GM19463 (cell line): ENCODE data around the gene NOL4L.

Source experiments
- ATAC-seq: cut with Tn5 transposase; IDR thresholded peaks from one replicate; pipeline ENCODE4 v1.9.1; 2021; ENCODE audit warnings: mild to moderate bottlenecking, moderate library complexity; ENCODE audit not compliant: unreplicated experiment

The NOL4L gene

GRCh38 chr20:32449057-32449889 is 135.9 kb downstream of the NOL4L start:
- no peak for ATAC-seq

- no peak for ATAC-seq
Measured at GRCh38 chr20:32448306-32449056, 136.7 kb downstream of the NOL4L start.

DNA sequence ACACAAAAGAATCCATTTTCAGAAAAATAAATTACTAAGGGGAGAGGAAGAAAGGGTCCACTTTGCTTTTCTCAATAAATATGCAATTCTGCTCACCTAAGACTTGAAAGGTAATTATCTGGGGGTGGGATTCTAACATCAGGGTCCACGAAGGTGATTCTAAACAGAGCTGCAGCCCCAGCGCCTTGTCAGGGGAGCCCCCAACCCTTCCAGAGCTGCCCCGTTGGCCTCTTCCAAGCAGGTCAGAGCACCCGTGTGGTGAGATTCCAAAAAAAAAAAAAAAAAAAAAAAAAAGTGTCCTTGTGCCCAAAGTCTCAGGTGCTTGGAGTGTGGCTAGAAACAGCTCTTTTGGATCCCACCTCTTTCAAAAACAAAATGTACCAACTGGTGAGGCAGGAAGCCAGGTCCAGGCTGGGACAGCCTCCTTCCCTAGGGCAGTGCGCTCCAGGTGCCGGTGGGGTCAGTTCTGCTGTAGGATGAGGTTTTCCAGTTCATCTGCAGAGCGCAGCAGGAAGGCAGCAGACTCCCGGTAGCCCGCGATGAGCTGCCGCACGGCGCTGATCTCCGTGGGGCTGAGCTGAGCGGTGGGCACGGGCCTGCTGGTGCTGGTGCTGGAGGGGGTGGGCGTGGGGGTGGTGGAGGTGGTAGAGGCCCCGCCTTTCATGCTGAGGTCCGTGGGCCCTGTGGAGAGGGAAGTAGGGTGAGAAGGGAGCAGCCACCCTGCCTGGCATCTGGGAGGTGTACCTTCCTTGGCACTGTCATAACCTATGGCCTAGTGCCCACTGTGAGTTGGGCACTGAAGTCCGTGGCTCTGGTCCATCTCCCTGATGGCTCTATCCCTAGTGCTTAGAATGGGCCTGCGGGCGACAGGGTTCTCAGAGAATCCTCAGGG is 137.8 kb downstream of the NOL4L start:
- ATAC-seq = no peak

DNA sequence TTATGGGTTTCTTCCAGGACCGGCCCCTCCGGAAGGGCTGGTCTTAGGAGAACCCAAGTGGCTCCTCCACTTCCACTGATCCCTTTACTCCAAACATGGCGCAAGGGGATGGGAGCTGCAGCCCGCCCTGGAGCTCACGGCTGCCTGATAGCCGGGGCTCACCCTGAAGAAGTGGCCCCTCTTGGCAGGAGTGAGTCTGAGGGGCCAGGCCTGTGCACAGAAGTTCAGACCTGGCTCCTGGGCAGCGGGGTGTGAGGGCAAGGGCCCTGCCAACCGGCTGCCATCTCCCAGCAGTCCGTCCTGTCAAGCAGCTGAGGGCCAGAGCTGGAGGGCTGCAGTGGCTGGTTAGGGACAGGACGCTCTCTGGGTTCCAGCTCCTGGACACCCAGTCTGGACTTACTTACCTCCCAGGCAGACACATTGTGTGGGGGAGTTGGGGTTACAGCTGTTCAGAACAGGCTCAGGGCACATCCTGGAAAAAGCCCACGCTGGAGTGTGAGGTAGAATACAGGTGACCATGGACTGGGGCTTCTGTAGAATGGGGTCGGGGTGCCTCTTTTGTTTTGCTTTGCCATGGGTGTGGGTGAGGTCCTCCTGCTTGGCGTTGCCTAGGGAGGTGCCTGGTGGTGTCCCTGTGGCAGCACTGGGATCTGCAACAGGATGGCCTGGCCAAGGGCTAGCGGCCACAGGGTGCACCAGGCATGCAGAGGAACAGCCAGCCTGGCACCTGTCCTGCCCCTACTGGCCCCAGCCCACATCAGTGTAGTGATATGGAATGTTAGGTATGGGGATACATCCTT is 138.6 kb downstream of the NOL4L start:
- ATAC-seq = no peak

DNA sequence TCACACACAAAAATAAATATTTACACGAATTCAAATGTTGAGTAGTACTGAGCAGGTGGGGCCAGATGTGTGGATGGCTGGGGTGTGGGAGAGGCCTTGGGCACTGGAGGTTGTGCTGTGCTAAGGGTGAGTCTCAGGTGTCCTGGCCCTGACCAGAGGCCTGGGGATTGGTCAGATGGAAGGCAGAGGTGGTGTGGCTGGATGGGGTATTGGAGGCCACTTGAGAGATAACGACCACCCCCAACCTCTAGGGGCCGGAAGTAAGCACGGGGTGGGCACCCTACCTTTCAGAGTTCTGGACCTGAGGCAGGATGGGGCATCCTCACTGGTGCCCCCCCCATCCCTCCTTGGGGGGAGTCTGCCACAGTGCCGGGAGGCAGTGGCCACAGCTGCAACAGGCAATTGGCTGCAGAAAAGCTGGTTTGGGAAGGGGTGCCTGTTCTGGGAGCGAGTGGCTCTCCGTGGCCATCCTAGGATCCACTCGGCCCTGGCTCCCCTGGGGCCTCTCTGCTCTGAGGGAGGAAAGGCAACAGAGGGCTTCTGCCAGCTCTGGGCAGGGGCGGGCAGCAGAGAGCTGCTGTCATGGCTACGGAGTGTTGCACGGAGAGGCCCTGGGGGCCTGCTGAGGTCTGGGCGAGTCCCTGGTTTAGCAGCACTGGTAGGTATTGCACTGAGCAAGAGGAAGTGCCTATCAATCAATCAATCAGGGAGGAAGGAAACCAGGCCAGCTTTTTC is 139.4 kb downstream of the NOL4L start:
- no peak for ATAC-seq

GRCh38 chr20:32444474-32445220 is 140.5 kb downstream of the NOL4L start:
- no peak for ATAC-seq

GRCh38 chr20:32443386-32443974 is 141.7 kb downstream of the NOL4L start:
- no peak for ATAC-seq

DNA sequence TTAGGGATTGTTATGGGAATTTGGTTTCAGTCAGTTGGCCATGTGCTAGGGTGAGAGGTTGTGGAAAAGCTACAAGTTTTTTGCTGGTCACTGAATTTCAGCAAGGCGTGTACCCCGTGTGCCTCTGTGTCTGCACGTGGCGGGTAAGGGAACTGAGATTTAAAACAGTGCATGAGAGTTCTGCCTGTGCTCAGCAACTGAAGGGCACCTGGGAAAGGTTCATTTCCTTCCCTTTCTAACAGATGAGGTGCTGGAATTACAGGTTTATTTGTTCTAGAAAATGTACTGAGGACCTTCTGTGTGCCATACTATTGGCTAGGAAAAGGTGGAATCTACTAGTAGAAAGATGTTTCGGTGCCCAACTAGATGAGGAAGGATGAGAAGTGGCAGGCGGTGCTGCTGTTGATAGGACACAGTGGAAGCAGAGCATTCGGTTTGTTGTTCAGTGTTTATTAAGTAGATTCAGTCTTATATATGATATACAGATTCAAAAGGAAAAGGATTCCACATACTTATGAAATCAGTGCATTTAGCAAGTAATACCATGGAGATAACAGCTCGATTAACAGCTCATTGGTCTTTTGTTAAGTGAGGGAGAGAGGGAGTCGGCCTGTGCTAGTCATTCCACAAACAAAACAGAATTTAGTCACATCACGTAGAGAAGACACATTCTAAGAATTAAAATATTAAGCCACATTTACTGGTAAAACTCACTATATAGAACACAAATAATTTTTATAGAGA is 142.3 kb downstream of the NOL4L start:
- ATAC-seq = no peak

GRCh38 chr20:32441638-32442037 is 143.5 kb downstream of the NOL4L start:
- no peak for ATAC-seq

GRCh38 chr20:32440758-32441078 is 144.4 kb downstream of the NOL4L start:
- no peak for ATAC-seq

- ATAC-seq = no peak
Measured at GRCh38 chr20:32440069-32440757, 144.9 kb downstream of the NOL4L start.

GRCh38 chr20:32439132-32439829 is 145.9 kb downstream of the NOL4L start:
- no peak for ATAC-seq

DNA sequence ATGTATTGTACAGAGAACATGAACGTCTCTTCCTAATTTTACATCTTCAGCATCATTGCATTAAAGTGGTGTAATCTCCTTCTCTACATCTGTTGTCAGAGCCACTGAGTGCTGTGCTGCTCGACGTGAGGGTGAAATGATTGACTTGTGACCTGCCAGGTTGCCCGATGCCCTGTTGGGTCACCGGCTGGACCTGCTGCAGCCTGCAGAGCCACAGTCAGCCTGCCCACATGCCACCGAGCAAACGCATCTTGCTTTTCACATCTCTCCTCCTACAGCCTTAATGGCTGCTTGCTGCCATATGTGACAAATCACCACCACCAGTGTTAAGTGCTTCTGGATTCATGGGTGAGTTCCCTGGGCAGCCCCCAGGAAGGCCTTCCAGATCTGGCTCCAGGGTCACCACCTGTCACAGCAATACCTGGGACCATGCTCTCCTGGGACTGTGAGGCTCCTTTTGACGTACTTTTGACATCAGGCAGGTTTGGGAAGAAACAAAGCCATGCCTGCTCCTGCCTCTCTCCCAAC is 146.7 kb downstream of the NOL4L start:
- ATAC-seq = no peak

DNA sequence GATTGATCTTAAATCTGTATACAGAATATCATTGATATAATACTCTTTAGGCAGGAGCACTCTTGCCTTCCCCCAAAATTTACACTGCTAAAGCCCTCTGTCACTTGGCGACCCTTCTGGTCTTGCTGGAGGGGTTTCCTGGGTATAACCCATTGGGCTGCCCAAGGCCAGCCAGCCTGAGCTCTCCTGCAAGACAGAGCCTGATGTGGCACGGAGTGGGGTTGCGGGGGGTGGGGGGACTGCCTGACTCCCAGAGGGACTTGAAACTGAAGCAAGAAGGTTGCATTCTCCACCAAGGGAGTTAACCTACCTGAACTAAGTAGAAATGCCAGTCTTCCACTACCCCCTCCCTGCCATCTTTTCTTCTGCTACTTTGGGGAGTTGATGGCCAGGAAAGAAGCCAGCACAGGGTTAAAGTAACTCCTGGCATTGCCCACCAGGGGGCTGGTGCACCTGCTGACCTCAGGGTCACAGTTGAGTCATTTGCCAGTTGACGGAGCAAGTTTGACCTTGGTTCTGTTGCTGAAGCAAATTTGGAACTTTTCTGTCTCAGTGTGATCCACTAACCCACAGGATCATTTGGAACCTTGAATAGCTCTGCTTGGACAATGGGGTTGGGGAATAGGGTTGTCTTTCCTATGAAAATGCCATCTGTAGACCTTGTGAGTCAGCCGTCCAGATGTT is 147.6 kb downstream of the NOL4L start:
- ATAC-seq = no peak

DNA sequence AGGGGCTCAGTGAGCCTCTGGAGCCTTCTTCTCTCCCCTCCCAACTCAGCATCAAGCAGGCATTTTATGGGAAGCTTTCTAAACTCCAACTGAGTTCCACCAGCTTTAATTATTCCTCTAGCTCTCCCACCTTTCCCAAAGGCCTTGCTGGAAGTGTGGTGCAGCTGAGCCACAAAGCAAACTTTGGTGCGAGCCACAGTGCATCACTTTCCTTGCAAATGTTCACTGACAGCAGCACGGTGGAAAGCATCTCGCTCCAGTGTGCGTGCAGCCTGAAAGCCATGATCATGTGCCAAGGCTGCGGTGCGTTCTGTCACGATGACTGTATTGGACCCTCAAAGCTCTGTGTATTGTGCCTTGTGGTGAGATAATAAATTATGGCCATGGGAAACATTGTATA is 148.2 kb downstream of the NOL4L start:
- no peak for ATAC-seq
